WTC11 (cell line): ENCODE data around the gene NNT. TPM values are rescaled to one million over a fixed set of nuclear protein-coding genes. Genes with fewer than 3 reads are reported as not detected.

Source experiments
- ATAC-seq: fragments of 200-7000 bp; cut with Tn5 transposase; 2 replicates; pipeline ENCODE4 v1.10.0; 2021; ENCODE audit warnings: mild to moderate bottlenecking, moderate library complexity
- CTCF ChIA-PET: fragments of 300-600 bp; sonication (Branson Sonifier 250); formaldehyde crosslinking; loops from one replicate; lab custom pipeline; 2021; ENCODE audit warnings: antibody characterized with exemption; lab: Charles Lee
- POLR2A ChIA-PET: fragments of 350-600 bp; sonication (Branson Sonifier 250); formaldehyde crosslinking; loops from one replicate; lab custom pipeline; 2021; ENCODE audit warnings: antibody characterized with exemption; lab: Charles Lee
- DNase-seq: peaks from one replicate; pipeline ENCODE4 v3.0.0; 2021; ENCODE audit warnings: low spot score
- H3K27ac Mint-ChIP-seq: 2 replicates; pipeline ENCODE4 v1.8.0; 2021; ENCODE audit warnings: mixed read lengths
- H3K27me3 Mint-ChIP-seq: 2 replicates; pipeline ENCODE4 v1.8.0; 2021; ENCODE audit warnings: low read depth, mild to moderate bottlenecking, moderate library complexity, mixed read lengths
- H3K36me3 Mint-ChIP-seq: 2 replicates; pipeline ENCODE4 v1.8.0; 2021; ENCODE audit warnings: mixed read lengths
- H3K4me1 Mint-ChIP-seq: 2 replicates; pipeline ENCODE4 v1.8.0; 2022; ENCODE audit warnings: mixed read lengths
- H3K4me3 Mint-ChIP-seq: 2 replicates; pipeline ENCODE4 v1.8.0; 2021; ENCODE audit warnings: mild to moderate bottlenecking, moderate library complexity, mixed read lengths
- H3K9me3 Mint-ChIP-seq: 2 replicates; pipeline ENCODE4 v1.8.0; 2021; ENCODE audit warnings: mixed read lengths
- CDX4 ChIP-seq: fragments of 250-450 bp; sonication (Bioruptor Pico); IDR thresholded peaks from 2 replicates; pipeline ENCODE4 v1.9.0; 2021; ENCODE audit warnings: moderate library complexity, mild to moderate bottlenecking, inconsistent platforms, borderline replicate concordance
- CREM ChIP-seq: sonication (generic); formaldehyde crosslinking; IDR thresholded peaks from 2 replicates; pipeline ENCODE4 v1.8.1; 2022; ENCODE audit warnings: mild to moderate bottlenecking, missing genetic modification reagents, moderate library complexity
- ELF4 ChIP-seq: sonication (generic); formaldehyde crosslinking; IDR thresholded peaks from 2 replicates; pipeline ENCODE4 v1.8.1; 2022; ENCODE audit warnings: low read depth, mild to moderate bottlenecking, moderate library complexity, missing genetic modification reagents
- KAT7 ChIP-seq: sonication (generic); formaldehyde crosslinking; IDR thresholded peaks from 2 replicates; pipeline ENCODE4 v1.8.1; 2023; ENCODE audit warnings: missing genetic modification reagents, mild to moderate bottlenecking, borderline replicate concordance
- MLX ChIP-seq: sonication (generic); formaldehyde crosslinking; IDR thresholded peaks from 2 replicates; pipeline ENCODE4 v1.8.1; 2023; ENCODE audit warnings: mild to moderate bottlenecking, missing genetic modification reagents, moderate library complexity
- NFATC4 ChIP-seq: fragments of 250-450 bp; sonication (Bioruptor Pico); IDR thresholded peaks from 2 replicates; pipeline ENCODE4 v1.9.0; 2021; ENCODE audit warnings: mild to moderate bottlenecking
- NFYB ChIP-seq: sonication (generic); formaldehyde crosslinking; conservative IDR thresholded peaks from 2 replicates; pipeline ENCODE4 v1.8.0; 2022; ENCODE audit warnings: low read depth, missing genetic modification reagents
- OVOL2 ChIP-seq: fragments of 250-450 bp; sonication (Bioruptor Pico); IDR thresholded peaks from 2 replicates; pipeline ENCODE4 v1.9.0; 2021; ENCODE audit warnings: mild to moderate bottlenecking, borderline replicate concordance
- PRRX2 ChIP-seq: fragments of 250-450 bp; sonication (Bioruptor Pico); IDR thresholded peaks from 2 replicates; pipeline ENCODE4 v1.8.0; 2021; ENCODE audit warnings: mild to moderate bottlenecking
- RORB ChIP-seq: fragments of 250-450 bp; sonication (Bioruptor Pico); IDR thresholded peaks from 2 replicates; pipeline ENCODE4 v1.9.0; 2021; ENCODE audit warnings: mild to moderate bottlenecking
- SMAD3 ChIP-seq: sonication (generic); formaldehyde crosslinking; IDR thresholded peaks from 2 replicates; pipeline ENCODE4 v1.8.0; 2022; ENCODE audit warnings: missing genetic modification reagents, mild to moderate bottlenecking, borderline replicate concordance
- SOX15 ChIP-seq: fragments of 250-450 bp; sonication (Bioruptor Pico); IDR thresholded peaks from 2 replicates; pipeline ENCODE4 v1.9.0; 2021; ENCODE audit warnings: mild to moderate bottlenecking
- SP1 ChIP-seq: sonication (generic); formaldehyde crosslinking; conservative IDR thresholded peaks from 2 replicates; pipeline ENCODE4 v1.8.1; 2022; ENCODE audit warnings: missing genetic modification reagents
- STAT6 ChIP-seq: sonication (generic); formaldehyde crosslinking; conservative IDR thresholded peaks from 2 replicates; pipeline ENCODE4 v1.8.1; 2023; ENCODE audit warnings: mild to moderate bottlenecking, low read depth, missing genetic modification reagents, moderate library complexity
- ZNF263 ChIP-seq: sonication (generic); formaldehyde crosslinking; IDR thresholded peaks from 2 replicates; pipeline ENCODE4 v1.8.1; 2022; ENCODE audit warnings: low read depth, mild to moderate bottlenecking, moderate library complexity, missing genetic modification reagents
- ZNF423 ChIP-seq: fragments of 250-450 bp; sonication (Bioruptor Pico); IDR thresholded peaks from 2 replicates; pipeline ENCODE4 v2.1.2; 2022; ENCODE audit warnings: mild to moderate bottlenecking, moderate library complexity
- total RNA-seq: library from RNA; stranded (reverse); gene quantifications from 3 replicates; pipeline ENCODE4 v1.2.3, GENCODE V29; 2021
- TF ChIP-seq, protein P1 (sequence below): sonication (generic); formaldehyde crosslinking; conservative IDR thresholded peaks from 2 replicates; pipeline ENCODE4 v1.8.1; 2022; ENCODE audit warnings: mild to moderate bottlenecking, missing genetic modification reagents
- TF ChIP-seq, protein P2 (sequence below): fragments of 250-450 bp; sonication (Bioruptor Pico); IDR thresholded peaks from 2 replicates; pipeline ENCODE4 v1.9.0; 2021; ENCODE audit warnings: mild to moderate bottlenecking
- TF ChIP-seq, protein P3 (sequence below): fragments of 250-450 bp; sonication (Bioruptor Pico); conservative IDR thresholded peaks from 2 replicates; pipeline ENCODE4 v1.9.0; 2021; ENCODE audit warnings: mild to moderate bottlenecking
- TF ChIP-seq, protein P4 (sequence below): fragments of 250-450 bp; sonication (Bioruptor Pico); IDR thresholded peaks from 2 replicates; pipeline ENCODE4 v1.9.0; 2021; ENCODE audit warnings: mild to moderate bottlenecking
- TF ChIP-seq, protein P5 (sequence below): sonication (generic); formaldehyde crosslinking; IDR thresholded peaks from 2 replicates; pipeline ENCODE4 v1.8.1; 2023; ENCODE audit warnings: mild to moderate bottlenecking, moderate library complexity, missing genetic modification reagents

Gene NNT
- total RNA-seq, 1 experiment from 2014 or later = 37.6 TPM

GRCh38 chr5:43652537-43653302, 49.7 kb downstream of the NNT start:
- Mint-ChIP-seq H3K27me3 (no peaks in the 10 kb centered on the region), H3K27ac (no peak overlapping the region), H3K36me3 (peaks cover 4% of the 10 kb centered on the region), H3K4me1 (no peaks in the 10 kb centered on the region), H3K9me3 (no peaks in the 10 kb centered on the region), H3K4me3 (no peak overlapping the region)
- CTCF ChIA-PET = interaction anchor here (0.6 to 1.3 kb wide), 3 partner anchors 21 to 486 kb away, joined by 3 to 4 read pairs (median 3); no protein-coding TSS in a partner anchor
- TF ChIP-seq NFYB (CRISPR knock-in tag) (no peak), MLX (CRISPR knock-in tag) (no peak), CREM (CRISPR knock-in tag) (no peak), NFATC4 (no peak)
- TF ChIP-seq, protein P1, sequence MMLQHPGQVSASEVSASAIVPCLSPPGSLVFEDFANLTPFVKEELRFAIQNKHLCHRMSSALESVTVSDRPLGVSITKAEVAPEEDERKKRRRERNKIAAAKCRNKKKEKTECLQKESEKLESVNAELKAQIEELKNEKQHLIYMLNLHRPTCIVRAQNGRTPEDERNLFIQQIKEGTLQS = no peak
- TF ChIP-seq, protein P2, sequence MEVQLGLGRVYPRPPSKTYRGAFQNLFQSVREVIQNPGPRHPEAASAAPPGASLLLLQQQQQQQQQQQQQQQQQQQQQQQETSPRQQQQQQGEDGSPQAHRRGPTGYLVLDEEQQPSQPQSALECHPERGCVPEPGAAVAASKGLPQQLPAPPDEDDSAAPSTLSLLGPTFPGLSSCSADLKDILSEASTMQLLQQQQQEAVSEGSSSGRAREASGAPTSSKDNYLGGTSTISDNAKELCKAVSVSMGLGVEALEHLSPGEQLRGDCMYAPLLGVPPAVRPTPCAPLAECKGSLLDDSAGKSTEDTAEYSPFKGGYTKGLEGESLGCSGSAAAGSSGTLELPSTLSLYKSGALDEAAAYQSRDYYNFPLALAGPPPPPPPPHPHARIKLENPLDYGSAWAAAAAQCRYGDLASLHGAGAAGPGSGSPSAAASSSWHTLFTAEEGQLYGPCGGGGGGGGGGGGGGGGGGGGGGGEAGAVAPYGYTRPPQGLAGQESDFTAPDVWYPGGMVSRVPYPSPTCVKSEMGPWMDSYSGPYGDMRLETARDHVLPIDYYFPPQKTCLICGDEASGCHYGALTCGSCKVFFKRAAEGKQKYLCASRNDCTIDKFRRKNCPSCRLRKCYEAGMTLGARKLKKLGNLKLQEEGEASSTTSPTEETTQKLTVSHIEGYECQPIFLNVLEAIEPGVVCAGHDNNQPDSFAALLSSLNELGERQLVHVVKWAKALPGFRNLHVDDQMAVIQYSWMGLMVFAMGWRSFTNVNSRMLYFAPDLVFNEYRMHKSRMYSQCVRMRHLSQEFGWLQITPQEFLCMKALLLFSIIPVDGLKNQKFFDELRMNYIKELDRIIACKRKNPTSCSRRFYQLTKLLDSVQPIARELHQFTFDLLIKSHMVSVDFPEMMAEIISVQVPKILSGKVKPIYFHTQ = no peak
- TF ChIP-seq, protein P3, sequence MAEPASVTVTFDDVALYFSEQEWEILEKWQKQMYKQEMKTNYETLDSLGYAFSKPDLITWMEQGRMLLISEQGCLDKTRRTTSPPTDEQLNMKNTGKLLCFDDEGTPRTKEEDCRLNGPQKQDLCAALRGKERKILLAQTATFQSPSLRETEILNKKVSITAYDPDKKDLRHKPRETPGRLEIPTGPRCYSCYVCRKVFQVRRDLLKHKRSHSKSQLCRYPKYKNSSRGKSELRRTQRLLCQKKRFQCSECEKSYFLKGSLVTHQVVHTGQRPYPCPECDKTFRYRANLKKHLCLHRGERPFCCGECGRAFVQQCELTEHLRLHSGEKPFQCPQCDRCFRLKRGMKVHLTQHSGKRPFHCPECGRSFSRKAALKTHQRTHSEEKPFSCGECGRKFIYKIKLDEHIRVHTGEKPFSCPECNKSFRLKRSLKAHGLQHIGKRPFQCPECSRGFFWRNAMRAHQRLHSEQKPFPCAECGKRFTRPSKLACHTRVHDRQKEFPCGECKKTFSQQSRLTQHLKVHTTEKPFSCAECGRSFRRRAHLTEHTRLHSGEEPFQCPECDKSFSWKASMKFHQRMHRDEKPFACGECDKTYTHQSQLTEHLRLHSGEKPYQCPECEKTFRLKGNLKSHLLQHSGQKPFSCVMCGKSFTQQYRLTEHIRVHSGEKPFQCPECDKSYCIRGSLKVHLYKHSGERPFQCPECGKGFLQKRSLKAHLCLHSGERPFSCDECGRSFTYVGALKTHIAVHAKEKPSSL (CRISPR knock-in tag) = no peak
- POLR2A ChIA-PET = no interaction called here
- DNase-seq = no peak
- no peak for ATAC-seq

GRCh38 chr5:43658509-43658908, 55.5 kb downstream of the NNT start:
- CTCF ChIA-PET = interaction anchor here (1.3 kb wide), 1 partner anchor 27 kb away, joined by 3 read pairs; no protein-coding TSS in a partner anchor
- Mint-ChIP-seq H3K27ac (no peak overlapping the region), H3K9me3 (no peaks in the 10 kb centered on the region), H3K27me3 (no peaks in the 10 kb centered on the region), H3K4me3 (no peak overlapping the region), H3K36me3 (peaks cover 13% of the 10 kb centered on the region), H3K4me1 (no peaks in the 10 kb centered on the region)
- no peak for ATAC-seq
- no peak for DNase-seq
- POLR2A ChIA-PET = no interaction called here
- TF ChIP-seq NFYB (CRISPR knock-in tag) (no peak), ELF4 (CRISPR knock-in tag) (no peak), KAT7 (CRISPR knock-in tag) (no peak), SOX15 (no peak), SP1 (CRISPR knock-in tag) (no peak), RORB (no peak), ZNF263 (CRISPR knock-in tag) (no peak), CDX4 (CRISPR knock-in tag) (no peak), PRRX2 (CRISPR knock-in tag) (no peak), OVOL2 (CRISPR knock-in tag) (no peak), STAT6 (CRISPR knock-in tag) (no peak), ZNF423 (CRISPR knock-in tag) (no peak), SMAD3 (CRISPR knock-in tag) (no peak)
- TF ChIP-seq, protein P1 = no peak
- TF ChIP-seq, protein P4, sequence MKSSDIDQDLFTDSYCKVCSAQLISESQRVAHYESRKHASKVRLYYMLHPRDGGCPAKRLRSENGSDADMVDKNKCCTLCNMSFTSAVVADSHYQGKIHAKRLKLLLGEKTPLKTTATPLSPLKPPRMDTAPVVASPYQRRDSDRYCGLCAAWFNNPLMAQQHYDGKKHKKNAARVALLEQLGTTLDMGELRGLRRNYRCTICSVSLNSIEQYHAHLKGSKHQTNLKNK (CRISPR knock-in tag) = no peak
- TF ChIP-seq, protein P5, sequence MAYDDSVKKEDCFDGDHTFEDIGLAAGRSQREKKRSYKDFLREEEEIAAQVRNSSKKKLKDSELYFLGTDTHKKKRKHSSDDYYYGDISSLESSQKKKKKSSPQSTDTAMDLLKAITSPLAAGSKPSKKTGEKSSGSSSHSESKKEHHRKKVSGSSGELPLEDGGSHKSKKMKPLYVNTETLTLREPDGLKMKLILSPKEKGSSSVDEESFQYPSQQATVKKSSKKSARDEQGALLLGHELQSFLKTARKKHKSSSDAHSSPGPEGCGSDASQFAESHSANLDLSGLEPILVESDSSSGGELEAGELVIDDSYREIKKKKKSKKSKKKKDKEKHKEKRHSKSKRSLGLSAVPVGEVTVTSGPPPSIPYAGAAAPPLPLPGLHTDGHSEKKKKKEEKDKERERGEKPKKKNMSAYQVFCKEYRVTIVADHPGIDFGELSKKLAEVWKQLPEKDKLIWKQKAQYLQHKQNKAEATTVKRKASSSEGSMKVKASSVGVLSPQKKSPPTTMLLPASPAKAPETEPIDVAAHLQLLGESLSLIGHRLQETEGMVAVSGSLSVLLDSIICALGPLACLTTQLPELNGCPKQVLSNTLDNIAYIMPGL (CRISPR knock-in tag) = no peak
